ENCODE results near the gene ZNF610. TPM values are rescaled to one million over a fixed set of nuclear protein-coding genes. Genes with fewer than 3 reads are reported as not detected.
A peak's percentile ranks its signal among the peaks of the same experiment; 100 is the strongest.

The ZNF610 gene
- total RNA-seq, 4 donors from 2014 or later, result 0.61 to 0.71 TPM; not detected in 2

DNA sequence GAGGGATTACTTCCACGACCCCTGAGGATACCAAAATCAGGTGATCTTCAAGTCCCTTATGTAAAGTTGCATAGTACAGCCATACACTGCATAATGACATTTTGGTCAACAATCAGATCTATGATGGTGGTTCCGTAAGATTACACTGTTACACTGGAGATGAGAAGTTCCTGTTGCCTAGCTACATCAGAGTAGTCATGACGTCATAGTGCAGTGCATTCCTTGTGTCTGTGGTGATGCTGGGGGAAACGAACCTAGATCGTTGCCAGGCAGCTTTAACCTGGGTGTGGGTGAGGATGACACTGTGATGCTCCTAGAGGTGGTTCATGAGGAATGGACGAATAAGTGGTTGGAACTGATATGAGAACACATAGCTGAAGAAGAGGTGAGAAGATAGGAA lies 9.1 kb downstream of the ZNF610 start:
- no peak overlapping the region for H3K4me3 ChIP-seq
- peaks cover 0 to 23% of the 10 kb centered on the region in 2 donors for H3K36me3 ChIP-seq
- no peak for DNase-seq
- in situ Hi-C loops (cut with MboI; ENCODE audit: low sequenced_read_pairs in 4 of 4) (no loop called here), intact Hi-C loops (cut with DNase I; ENCODE audit: low total_unique reads) (no loop called here)
- H3K4me1 ChIP-seq, result no peaks in the 10 kb centered on the region
- no peaks in the 10 kb centered on the region for H3K9me3 ChIP-seq
- no peak for ATAC-seq
- no peaks in the 10 kb centered on the region for H3K27me3 ChIP-seq
- no peak for TF ChIP-seq CTCF (IDR thresholded peaks at IDR 0.05 in 4 of 5, conservative IDR thresholded peaks at IDR 0.05 in 1 of 5)
- TF ChIP-seq POLR2A (IDR thresholded peaks at IDR 0.05), result no peak
- H3K27ac ChIP-seq, result no peak overlapping the region

DNA sequence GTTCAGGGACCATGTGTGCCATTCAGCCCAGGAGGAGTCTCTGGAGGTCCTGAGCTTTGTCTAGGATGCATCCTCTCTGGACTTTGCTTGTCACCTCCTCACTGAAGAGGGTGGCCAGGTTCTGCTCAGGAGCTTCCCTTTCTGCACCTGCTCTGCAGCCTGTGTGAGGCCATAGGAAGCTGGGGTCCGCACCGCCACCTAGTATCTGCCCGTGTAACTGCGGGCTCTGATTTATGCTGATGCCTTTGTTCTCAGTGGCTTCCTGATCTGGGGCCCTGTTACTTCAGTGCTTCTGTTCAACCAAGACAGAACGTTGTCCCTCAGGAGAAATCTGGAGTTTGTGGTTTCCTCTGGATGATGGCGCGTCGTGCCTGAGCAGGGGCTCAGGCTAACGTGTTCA lies 15.5 kb downstream of the ZNF610 start:
- in situ Hi-C loops (cut with MboI; ENCODE audit: low sequenced_read_pairs in 4 of 4), result no loop called here
- Histone ChIP-seq H3K36me3 (peaks cover 0 to 59% of the 10 kb centered on the region in 2 donors), H3K4me3 (no peak overlapping the region), H3K9me3 (no peaks in the 10 kb centered on the region), H3K27ac (no peak overlapping the region), H3K27me3 (no peaks in the 10 kb centered on the region), H3K4me1 (no peaks in the 10 kb centered on the region)
- intact Hi-C loops (cut with DNase I; ENCODE audit: low total_unique reads), result no loop called here
- ATAC-seq (no peak), DNase-seq (no peak)
- TF ChIP-seq CTCF (IDR thresholded peaks at IDR 0.05 in 4 of 5, conservative IDR thresholded peaks at IDR 0.05 in 1 of 5) (no peak), POLR2A (IDR thresholded peaks at IDR 0.05) (no peak)

DNA sequence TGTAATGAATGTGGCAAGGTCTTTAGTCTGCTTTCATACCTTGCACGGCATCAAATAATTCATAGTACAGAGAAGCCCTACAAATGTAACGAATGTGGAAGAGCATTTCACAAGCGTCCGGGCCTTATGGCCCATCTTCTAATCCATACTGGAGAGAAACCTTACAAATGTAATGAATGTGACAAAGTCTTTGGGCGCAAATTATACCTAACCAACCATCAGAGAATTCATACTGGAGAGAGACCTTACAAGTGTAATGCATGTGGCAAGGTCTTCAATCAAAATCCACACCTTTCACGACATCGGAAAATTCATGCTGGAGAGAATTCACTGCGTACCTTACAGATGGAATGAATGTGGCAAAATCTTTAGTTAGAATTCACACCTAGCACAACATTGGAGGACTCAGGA lies 30.4 kb downstream of the ZNF610 start:
- no peak overlapping the region for H3K27ac ChIP-seq
- intact Hi-C loops (cut with DNase I; ENCODE audit: low total_unique reads), result no loop called here
- TF ChIP-seq POLR2A (IDR thresholded peaks at IDR 0.05), result no peak
- TF ChIP-seq CTCF (IDR thresholded peaks at IDR 0.05 in 4 of 5, conservative IDR thresholded peaks at IDR 0.05 in 1 of 5), result no peak
- H3K4me1 ChIP-seq, result peaks cover 0 to 6% of the 10 kb centered on the region in 2 donors
- peak overlapping the region in 1 of 4 donors; percentile 13 for H3K4me3 ChIP-seq
- DNase-seq (no peak), ATAC-seq (no peak)
- H3K9me3 ChIP-seq, result peaks cover 0 to 18% (median 13%) of the 10 kb centered on the region in 3 donors
- in situ Hi-C loops (cut with MboI; ENCODE audit: low sequenced_read_pairs in 4 of 4), result no loop called here
- H3K36me3 ChIP-seq, result peaks cover 7 to 34% of the 10 kb centered on the region in 2 donors
- no peaks in the 10 kb centered on the region for H3K27me3 ChIP-seq

GRCh38 chr19:52369559-52370340 lies 33.7 kb downstream of the ZNF610 start, which contains the start of gene ZNF880:
TSS of gene ZNF880 (plus strand) at chr19:52369923. CDS start at chr19:52369966, 43 bp downstream.
- Histone ChIP-seq H3K36me3 (peaks cover 7 to 46% of the 10 kb centered on the region in 2 donors), H3K4me3 (peak within 1 kb of the TSS; percentile 69 to 85 (median 79)), H3K27me3 (no peaks in the 10 kb centered on the region), H3K27ac (peak within 1 kb of the TSS; percentile 82 to 88 (median 85)), H3K4me1 (peaks cover 0 to 6% of the 10 kb centered on the region in 2 donors), H3K9me3 (peaks cover 0 to 13% (median under 1%) of the 10 kb centered on the region in 3 donors)
- ATAC-seq, result peak; percentile 95 to 99
- in situ Hi-C loops (cut with MboI; ENCODE audit: low sequenced_read_pairs in 4 of 4), result no loop called here
- TF ChIP-seq POLR2A (IDR thresholded peaks at IDR 0.05) (peak in 1 of 2 donors; percentile 39), CTCF (IDR thresholded peaks at IDR 0.05 in 4 of 5, conservative IDR thresholded peaks at IDR 0.05 in 1 of 5) (no peak)
- intact Hi-C loops (cut with DNase I; ENCODE audit: low total_unique reads), result loop anchor here (1.0 to 2.0 kb wide), 4 partner anchors 27 to 321 kb away; partner anchors contain the start of genes ZNF432, ZNF480, ZNF528 and ZNF610
- peak; percentile 73 to 82 for DNase-seq
